ENCODE data around the gene DAZAP1. TPM values are rescaled to one million over a fixed set of nuclear protein-coding genes. Genes with fewer than 3 reads are reported as not detected.

DAZAP1 gene
- total RNA-seq: 45.9 and 53.8 TPM in 2 replicates

DNA sequence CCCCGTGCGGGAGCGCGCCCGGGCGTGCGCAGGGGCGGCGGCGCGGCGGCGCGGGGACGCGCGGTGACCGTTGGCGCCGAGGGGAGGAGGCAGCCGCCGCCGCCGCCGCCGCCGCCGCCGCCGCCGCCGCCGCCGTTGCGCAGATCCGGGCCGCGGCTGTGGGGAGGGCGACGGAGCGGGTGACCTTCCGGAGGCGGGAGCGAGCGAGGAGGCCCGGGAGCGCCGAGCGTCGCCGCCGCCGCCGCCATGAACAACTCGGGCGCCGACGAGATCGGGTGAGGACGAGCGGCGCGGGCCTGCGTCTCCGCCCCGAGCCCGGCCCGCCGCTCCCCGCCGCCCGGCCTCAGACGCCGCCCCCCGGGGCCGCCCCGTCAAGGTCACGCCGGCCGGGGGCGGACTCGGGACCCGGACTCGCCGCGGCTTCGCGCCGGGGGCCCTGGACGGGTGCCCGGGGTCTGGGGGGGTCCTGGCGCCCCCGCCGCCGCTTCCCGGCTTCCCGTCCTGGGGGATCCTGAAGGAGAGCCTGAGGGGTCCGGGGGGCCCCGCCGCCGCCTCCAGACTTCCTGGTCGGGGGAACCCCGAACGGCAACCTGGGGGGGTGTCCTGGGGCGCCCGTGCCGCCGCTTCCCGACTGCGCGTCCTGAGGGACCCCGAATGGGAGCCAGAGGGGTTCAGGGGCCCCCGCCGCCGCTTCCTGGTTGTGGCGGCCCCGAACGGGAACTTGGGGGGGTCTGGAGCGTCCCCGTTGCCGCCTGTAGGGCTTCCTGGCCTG is at the start of gene DAZAP1:
DAZAP1 (plus strand) TSS at position 59 of the 772 bp plus-strand sequence; CDS start at position 247, 188 bp downstream.

DNA sequence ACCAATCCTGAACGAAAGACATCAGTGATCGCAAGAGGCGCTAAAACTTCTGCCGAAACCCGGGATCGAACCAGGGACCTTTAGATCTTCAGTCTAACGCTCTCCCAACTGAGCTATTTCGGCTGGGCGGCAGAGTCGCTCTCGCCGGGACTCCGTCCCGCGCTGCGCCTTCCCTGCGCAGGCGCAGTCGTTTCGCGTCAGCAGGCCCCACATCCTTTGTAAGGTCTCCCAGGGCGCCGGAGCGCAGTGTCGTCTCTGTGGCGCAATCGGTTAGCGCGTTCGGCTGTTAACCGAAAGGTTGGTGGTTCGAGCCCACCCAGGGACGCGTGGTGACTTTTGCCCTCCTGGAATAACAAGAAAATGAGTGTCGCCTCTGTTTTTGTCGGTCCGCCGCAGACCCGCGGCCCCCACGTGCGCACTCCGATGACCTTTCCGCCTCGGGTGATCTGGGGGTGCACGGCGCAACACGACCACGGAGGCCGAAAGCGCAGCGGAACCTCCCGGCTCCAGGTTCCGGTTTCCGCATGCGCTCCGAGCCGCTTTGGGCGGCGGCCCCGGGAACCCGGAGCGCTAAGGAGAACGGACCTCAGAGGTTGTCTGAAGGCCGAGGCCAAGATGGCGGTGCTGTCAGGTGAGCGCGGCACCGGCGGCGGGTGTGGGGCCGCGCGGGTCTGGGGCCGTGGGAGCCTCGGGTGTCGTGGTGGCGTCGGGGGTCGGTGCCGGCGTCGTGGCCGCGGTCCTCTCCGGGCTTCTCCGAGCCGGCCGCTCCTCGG is 23.9 kb upstream of the DAZAP1 start, which contains the start of gene NDUFS7:
NDUFS7 (plus strand) TSS at position 596 of the 773 bp plus-strand sequence; CDS start at position 616, 20 bp downstream.

DNA sequence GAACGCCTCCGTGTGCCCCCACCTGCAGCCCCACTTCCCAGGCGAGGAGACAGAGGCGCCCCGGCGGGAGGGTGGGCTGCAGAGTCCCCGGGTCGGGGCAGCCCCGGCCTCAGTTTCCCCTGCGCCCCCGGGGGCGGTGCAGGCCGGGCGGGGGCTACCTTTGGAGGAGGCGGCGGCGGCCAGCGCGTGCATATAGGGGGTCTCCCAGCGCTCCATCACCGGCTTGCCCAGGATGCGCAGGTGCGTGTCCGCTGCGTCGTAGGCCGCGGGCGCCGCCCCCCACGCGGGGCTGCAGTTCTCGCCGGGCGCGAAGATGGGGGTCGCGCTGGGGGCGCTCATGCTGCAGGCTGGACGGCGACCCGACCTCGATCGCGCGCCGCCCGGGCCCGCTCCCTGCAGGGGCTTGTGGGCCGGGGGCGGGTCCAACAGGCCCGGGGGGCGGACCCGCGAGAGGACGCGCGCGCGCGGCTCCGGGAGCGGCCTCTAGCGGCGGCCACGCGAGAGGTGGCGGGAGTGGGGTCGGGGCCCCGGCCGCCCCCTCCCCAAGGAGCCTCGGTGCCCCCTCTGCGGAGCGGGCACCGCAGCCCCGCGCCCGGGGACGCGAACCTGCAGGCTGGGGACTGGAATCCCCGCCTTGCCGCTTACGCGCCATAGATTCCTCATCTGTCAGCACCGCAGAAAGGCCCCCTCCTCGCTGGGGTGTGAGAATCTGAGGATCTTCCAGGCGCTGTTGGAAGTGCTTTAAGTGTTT is 6.1 kb upstream of the DAZAP1 start, which contains the start of gene GAMT:
GAMT (minus strand) TSS at position 405 of the 751 bp plus-strand sequence; CDS start at position 339, 66 bp downstream.

GRCh38 chr19:1438035-1438932 is 30.9 kb downstream of the DAZAP1 start, which contains the start of gene RPS15:
TSS of gene RPS15 (plus strand) at chr19:1438396. CDS start at chr19:1438426, 30 bp downstream.

GRCh38 chr19:1449467-1450442 is 42.4 kb downstream of the DAZAP1 start, which contains the start of gene APC2:
TSS of gene APC2 (plus strand) at chr19:1450121. CDS start at chr19:1453002, 2,881 bp downstream.

GRCh38 chr19:1478934-1479707 is 71.7 kb downstream of the DAZAP1 start, which contains the start of gene C19orf25:
TSS of gene C19orf25 (minus strand) at chr19:1479215. CDS start at chr19:1478903, 312 bp downstream.

Other genes with a start within 250 kb of the DAZAP1 start
- 58.7 and 59.8 TPM in 2 replicates for gene SBNO2, start 233.3 kb upstream of the DAZAP1 start, total RNA-seq
- 86.9 and 97.9 TPM in 2 replicates for gene STK11, start 201.8 kb upstream of the DAZAP1 start, total RNA-seq
- gene CBARP, start 169.6 kb upstream of the DAZAP1 start, total RNA-seq: 1.2 and 2.8 TPM in 2 replicates
- 40.4 and 41.0 TPM in 2 replicates for gene ATP5F1D, start 165.8 kb upstream of the DAZAP1 start, total RNA-seq
- 22.5 and 26.9 TPM in 2 replicates for gene MIDN, start 159.0 kb upstream of the DAZAP1 start, total RNA-seq
- 332 and 349 TPM in 2 replicates for gene CIRBP, start 138.3 kb upstream of the DAZAP1 start, total RNA-seq
- gene FAM174C, start 132.1 kb upstream of the DAZAP1 start, total RNA-seq: 18.6 and 19.3 TPM in 2 replicates
- gene EFNA2, start 121.7 kb upstream of the DAZAP1 start, total RNA-seq: not detected in 2 replicates
- gene NDUFS7, start 23.7 kb upstream of the DAZAP1 start, total RNA-seq: 51.2 and 51.9 TPM in 2 replicates
- gene GAMT, start 6.0 kb upstream of the DAZAP1 start, total RNA-seq: 34.0 and 36.7 TPM in 2 replicates
- gene RPS15, start 30.8 kb downstream of the DAZAP1 start, total RNA-seq: 434 and 444 TPM in 2 replicates
- gene APC2, start 42.5 kb downstream of the DAZAP1 start, total RNA-seq: 0.13 and 0.19 TPM in 2 replicates
- gene C19orf25, start 71.6 kb downstream of the DAZAP1 start, total RNA-seq: 21.8 and 21.9 TPM in 2 replicates
- 0.53 and 1.1 TPM in 2 replicates for gene PCSK4, start 82.8 kb downstream of the DAZAP1 start, total RNA-seq
- gene REEP6, start 83.6 kb downstream of the DAZAP1 start, total RNA-seq: 0.92 and 1.8 TPM in 2 replicates
- gene ADAMTSL5, start 105.4 kb downstream of the DAZAP1 start, total RNA-seq: 3.0 and 3.7 TPM in 2 replicates
- gene PLK5, start 116.5 kb downstream of the DAZAP1 start, total RNA-seq: not detected in 2 replicates
- gene MEX3D, start 160.7 kb downstream of the DAZAP1 start, total RNA-seq: 23.3 and 28.5 TPM in 2 replicates
- 70.9 and 85.6 TPM in 2 replicates for gene MBD3, start 185.3 kb downstream of the DAZAP1 start, total RNA-seq
- gene UQCR11, start 197.9 kb downstream of the DAZAP1 start, total RNA-seq: 72.1 and 122 TPM in 2 replicates
- gene TCF3, start 245.0 kb downstream of the DAZAP1 start, total RNA-seq: 34.3 and 41.2 TPM in 2 replicates

Measured in aortic smooth muscle cell (primary cell).